ENCODE data around the gene VWA3B.
"Not testable (repeated sequence)": the region's sequence is repeated elsewhere in the genome, so short reads cannot be mapped to it uniquely, and the experiment has no call there.

The VWA3B gene

GRCh38 chr2:98087447-98088020 is 567 bp downstream of the VWA3B start:
- no peak for DNase-seq

GRCh38 chr2:98088261-98088660 is 1.3 kb downstream of the VWA3B start:
- no peak for DNase-seq

- DNase-seq: no peak
These were observed 3.0 kb downstream of the VWA3B start for GRCh38 chr2:98089941-98090340.

- DNase-seq: no peak
These were observed 4.0 kb downstream of the VWA3B start for GRCh38 chr2:98090951-98091350.

GRCh38 chr2:98091738-98092137 is 4.8 kb downstream of the VWA3B start:
- DNase-seq: no peak

- DNase-seq: no peak
These were observed 6.2 kb downstream of the VWA3B start for GRCh38 chr2:98093146-98093545.

- DNase-seq: no peak
These were observed 6.6 kb downstream of the VWA3B start for GRCh38 chr2:98093611-98094010.

- DNase-seq: no peak
These were observed 13.2 kb downstream of the VWA3B start for GRCh38 chr2:98099939-98100743.

- not testable (repeated sequence) for DNase-seq
These were observed 15.3 kb downstream of the VWA3B start for GRCh38 chr2:98102315-98102714.

- DNase-seq: no peak
These were observed 15.9 kb downstream of the VWA3B start for GRCh38 chr2:98102878-98103277.

GRCh38 chr2:98108110-98108509 is 21.1 kb downstream of the VWA3B start:
- DNase-seq: no peak

- no peak for DNase-seq
These were observed 23.8 kb downstream of the VWA3B start for GRCh38 chr2:98110741-98111140.

GRCh38 chr2:98114643-98115330 is 27.8 kb downstream of the VWA3B start:
- no peak for DNase-seq

GRCh38 chr2:98118161-98118560 is 31.2 kb downstream of the VWA3B start:
- DNase-seq: no peak

GRCh38 chr2:98118852-98119251 is 31.9 kb downstream of the VWA3B start:
- no peak for DNase-seq

- DNase-seq: no peak
These were observed 34.2 kb downstream of the VWA3B start for GRCh38 chr2:98121149-98121548.

GRCh38 chr2:98122524-98122923 is 35.6 kb downstream of the VWA3B start:
- DNase-seq: no peak

GRCh38 chr2:98123286-98123685 is 36.3 kb downstream of the VWA3B start:
- DNase-seq: no peak

- no peak for DNase-seq
These were observed 39.1 kb downstream of the VWA3B start for GRCh38 chr2:98126061-98126460.

- no peak for DNase-seq
These were observed 40.4 kb downstream of the VWA3B start for GRCh38 chr2:98127229-98127989.

GRCh38 chr2:98128556-98129109 is 41.7 kb downstream of the VWA3B start:
- no peak for DNase-seq

GRCh38 chr2:98130073-98130472 is 43.1 kb downstream of the VWA3B start:
- DNase-seq: not testable (repeated sequence)

Measured in NCI-H1092 treated with DMSO at 0.1 percent for 48 hours (cell line).